NCI-H345 treated with DMSO at 0.1 percent for 48 hours (cell line): ENCODE measurements around the gene OR2T11.
"Not testable (repeated sequence)": the region's sequence is repeated elsewhere in the genome, so short reads cannot be mapped to it uniquely, and the experiment has no call there.

Source experiments
- DNase-seq: peaks from one replicate; lab custom pipeline; 2025; ENCODE audit not compliant: unreplicated experiment; lab: John Stamatoyannopoulos, UW

The OR2T11 gene

GRCh38 chr1:248621770-248622169 is 13.1 kb downstream of the OR2T11 start:
- no peak for DNase-seq

GRCh38 chr1:248618878-248619277 is 16.0 kb downstream of the OR2T11 start:
- DNase-seq: no peak

- no peak for DNase-seq
Measured at GRCh38 chr1:248618119-248618518, 16.8 kb downstream of the OR2T11 start.

- DNase-seq: no peak
Measured at GRCh38 chr1:248613742-248614141, 21.1 kb downstream of the OR2T11 start.

GRCh38 chr1:248611883-248612414 is 22.9 kb downstream of the OR2T11 start:
- no peak for DNase-seq

GRCh38 chr1:248610301-248610700 is 24.6 kb downstream of the OR2T11 start:
- no peak for DNase-seq

- DNase-seq: no peak
Measured at GRCh38 chr1:248599396-248599795, 35.5 kb downstream of the OR2T11 start.

GRCh38 chr1:248597589-248597988 is 37.3 kb downstream of the OR2T11 start, which contains the start of gene OR2T10:
Gene OR2T10, minus strand, starts transcription at chr1:248597700. Its CDS starts 3,932 bp downstream, at chr1:248593768.
- no peak for DNase-seq

- no peak for DNase-seq
Measured at GRCh38 chr1:248596615-248597014, 38.3 kb downstream of the OR2T11 start.

GRCh38 chr1:248593226-248593625 is 41.7 kb downstream of the OR2T11 start:
- DNase-seq: no peak

- DNase-seq: no peak
Measured at GRCh38 chr1:248592655-248593054, 42.2 kb downstream of the OR2T11 start.

- DNase-seq: no peak
Measured at GRCh38 chr1:248590055-248590454, 44.8 kb downstream of the OR2T11 start.

GRCh38 chr1:248589334-248589733 is 45.6 kb downstream of the OR2T11 start:
- no peak for DNase-seq

- DNase-seq: no peak
Measured at GRCh38 chr1:248585266-248585665, 49.6 kb downstream of the OR2T11 start.

GRCh38 chr1:248576260-248576980 is 58.5 kb downstream of the OR2T11 start:
- no peak for DNase-seq

GRCh38 chr1:248574657-248575056 is 60.2 kb downstream of the OR2T11 start, which contains the start of gene OR2T34:
Gene OR2T34, minus strand, starts transcription at chr1:248574757. Its CDS starts 0 bp downstream, at chr1:248574757.
- DNase-seq: not testable (repeated sequence)

- not testable (repeated sequence) for DNase-seq
Measured at GRCh38 chr1:248573856-248574255, 61.0 kb downstream of the OR2T11 start.
